Smooth muscle cell (in vitro differentiated cells): ENCODE measurements around the gene CD302. TPM values are rescaled to one million over a fixed set of nuclear protein-coding genes. Genes with fewer than 3 reads are reported as not detected.

Source experiments
- DNase-seq: peaks from one replicate; lab custom pipeline; 2025; ENCODE audit not compliant: unreplicated experiment; lab: John Stamatoyannopoulos, UW
- H2AFZ ChIP-seq: fragments of 200-600 bp; sonication (generic); 2 replicates; pipeline ENCODE4 v1.6.0; 2016; ENCODE audit warnings: antibody characterized with exemption, low read depth, mild to moderate bottlenecking
- H3F3A ChIP-seq: fragments of 200-600 bp; sonication (generic); 2 replicates; pipeline ENCODE4 v1.6.0; 2017; ENCODE audit warnings: antibody characterized with exemption, low read depth
- H3K27ac ChIP-seq: fragments of 200-600 bp; sonication (generic); 2 replicates; pipeline ENCODE4 v1.5.1; 2016; ENCODE audit warnings: low read depth, mild to moderate bottlenecking
- H3K27me3 ChIP-seq: fragments of 200-600 bp; sonication (generic); 2 replicates; pipeline ENCODE4 v1.6.1; 2016; ENCODE audit warnings: low read depth, mild to moderate bottlenecking
- H3K36me3 ChIP-seq: fragments of 200-600 bp; sonication (generic); 2 replicates; pipeline ENCODE4 v1.5.1; 2016; ENCODE audit warnings: low read depth
- H3K4me1 ChIP-seq: fragments of 200-600 bp; sonication (generic); 2 replicates; pipeline ENCODE4 v1.5.1; 2016; ENCODE audit warnings: low read depth
- H3K4me2 ChIP-seq: fragments of 200-600 bp; sonication (generic); 2 replicates; pipeline ENCODE4 v1.6.0; 2016; ENCODE audit warnings: mild to moderate bottlenecking
- H3K4me3 ChIP-seq: fragments of 200-600 bp; sonication (generic); 2 replicates; pipeline ENCODE4 v1.5.1; 2016; ENCODE audit warnings: mild to moderate bottlenecking
- H3K79me2 ChIP-seq: fragments of 200-600 bp; sonication (generic); 2 replicates; pipeline ENCODE4 v1.6.0; 2016; ENCODE audit warnings: low read depth, mild to moderate bottlenecking
- H3K9ac ChIP-seq: fragments of 200-600 bp; sonication (generic); 2 replicates; pipeline ENCODE4 v1.6.0; 2016; ENCODE audit warnings: low read depth
- H3K9me3 ChIP-seq: fragments of 200-600 bp; sonication (generic); replicated peaks from 2 replicates; pipeline ENCODE4 v1.5.1; 2016; ENCODE audit warnings: low read depth
- H4K20me1 ChIP-seq: fragments of 200-600 bp; sonication (generic); 2 replicates; pipeline ENCODE4 v1.6.0; 2016; ENCODE audit warnings: low read depth
- WGBS: methylation state at CpG from one replicate; pipeline ENCODE4 v1.1.7; 2016; ENCODE audit warnings: low lambda C conversion rate; 5-methylcytosine and 5-hydroxymethylcytosine counted together
- polyA plus RNA-seq: library from polyadenylated mRNA; unstranded; fragments of >200 nt; fragmentation: Nextera tagmentation; extraction: Ambion mirVana; gene quantifications from 2 replicates; pipeline ENCODE4 v1.2.1, GENCODE V29; 2016
- total RNA-seq: library from RNA; depleted of rRNA; stranded (reverse); fragments of >200 nt; gene quantifications from 2 replicates; pipeline ENCODE4 v1.2.3, GENCODE V29; 2014
- TF ChIP-seq, protein P1 (sequence below): fragments of 200-600 bp; sonication (generic); IDR thresholded peaks from 2 replicates; pipeline ENCODE4 v1.5.1; 2017; ENCODE audit warnings: borderline replicate concordance, mild to moderate bottlenecking, antibody characterized with exemption; ENCODE audit not compliant: insufficient read depth, poor library complexity, severe bottlenecking

Gene CD302
- total and polyA plus RNA-seq, 2 experiments from 2014 or later, result 1.00 to 2.2 TPM

DNA sequence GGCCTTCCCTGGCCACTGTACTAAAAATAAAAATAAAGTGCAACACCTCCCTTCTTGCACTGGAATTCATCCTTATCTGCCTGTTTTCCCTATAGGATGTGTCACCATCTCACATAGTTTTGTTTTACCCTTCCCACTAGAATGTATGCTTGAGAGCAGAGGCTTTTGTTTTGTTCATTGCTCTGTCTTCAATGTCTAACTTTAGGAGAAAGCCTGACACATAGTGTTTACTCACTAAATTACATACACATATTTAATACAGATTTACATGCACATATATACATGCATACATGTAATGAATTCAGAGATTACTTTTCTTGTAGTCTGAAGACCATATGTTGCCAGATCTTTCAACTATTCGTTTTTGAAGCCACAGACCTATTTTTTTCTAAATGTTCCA, 23.0 kb downstream of the CD302 start:
- no peak overlapping the region for H3K4me3 ChIP-seq
- H2AFZ ChIP-seq, result no peak overlapping the region
- H3K36me3 ChIP-seq, result no peaks in the 10 kb centered on the region
- H3K4me1 ChIP-seq, result no peaks in the 10 kb centered on the region
- DNase-seq, result no peak
- H3F3A ChIP-seq, result peaks cover 10% of the 10 kb centered on the region
- peaks cover 8% of the 10 kb centered on the region for H4K20me1 ChIP-seq
- no peaks in the 10 kb centered on the region for H3K27me3 ChIP-seq
- H3K9ac ChIP-seq, result no peak overlapping the region
- no peaks in the 10 kb centered on the region for H3K9me3 ChIP-seq
- WGBS, result 93% methylated on average over 1 of the region's 1 CpG
- H3K27ac ChIP-seq, result no peak overlapping the region
- TF ChIP-seq, protein P1, sequence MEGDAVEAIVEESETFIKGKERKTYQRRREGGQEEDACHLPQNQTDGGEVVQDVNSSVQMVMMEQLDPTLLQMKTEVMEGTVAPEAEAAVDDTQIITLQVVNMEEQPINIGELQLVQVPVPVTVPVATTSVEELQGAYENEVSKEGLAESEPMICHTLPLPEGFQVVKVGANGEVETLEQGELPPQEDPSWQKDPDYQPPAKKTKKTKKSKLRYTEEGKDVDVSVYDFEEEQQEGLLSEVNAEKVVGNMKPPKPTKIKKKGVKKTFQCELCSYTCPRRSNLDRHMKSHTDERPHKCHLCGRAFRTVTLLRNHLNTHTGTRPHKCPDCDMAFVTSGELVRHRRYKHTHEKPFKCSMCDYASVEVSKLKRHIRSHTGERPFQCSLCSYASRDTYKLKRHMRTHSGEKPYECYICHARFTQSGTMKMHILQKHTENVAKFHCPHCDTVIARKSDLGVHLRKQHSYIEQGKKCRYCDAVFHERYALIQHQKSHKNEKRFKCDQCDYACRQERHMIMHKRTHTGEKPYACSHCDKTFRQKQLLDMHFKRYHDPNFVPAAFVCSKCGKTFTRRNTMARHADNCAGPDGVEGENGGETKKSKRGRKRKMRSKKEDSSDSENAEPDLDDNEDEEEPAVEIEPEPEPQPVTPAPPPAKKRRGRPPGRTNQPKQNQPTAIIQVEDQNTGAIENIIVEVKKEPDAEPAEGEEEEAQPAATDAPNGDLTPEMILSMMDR, result no peak
- H3K4me2 ChIP-seq, result no peak overlapping the region
- H3K79me2 ChIP-seq, result no peaks in the 10 kb centered on the region

DNA sequence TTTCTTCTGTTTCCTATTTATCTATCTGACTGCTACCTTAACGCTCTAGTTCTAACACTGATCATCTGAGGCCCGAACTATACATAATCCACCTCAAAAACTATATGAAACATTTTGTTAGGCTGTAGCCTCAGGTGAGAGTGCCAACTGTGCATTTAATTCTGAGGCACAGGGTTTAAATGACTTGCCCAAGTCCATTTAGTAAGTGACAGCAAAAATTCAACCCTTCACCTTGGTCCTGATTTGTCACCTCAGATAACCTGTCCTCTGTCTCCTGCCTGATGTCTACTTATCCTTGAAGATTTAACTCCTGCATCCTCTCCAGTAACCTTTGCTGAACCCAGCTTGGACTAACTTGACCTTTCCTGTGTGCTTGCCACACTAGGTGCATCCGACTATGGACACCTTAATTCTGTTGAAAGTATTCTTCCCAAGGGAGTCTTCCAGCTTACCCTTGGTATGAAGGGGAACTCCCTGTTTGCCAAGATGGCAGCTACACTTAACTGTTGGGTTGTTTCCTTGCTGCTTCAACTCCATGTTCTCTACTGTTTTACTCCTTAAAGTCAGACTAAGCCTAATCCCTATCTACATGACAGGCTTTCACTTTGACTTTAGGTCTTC, 23.5 kb downstream of the CD302 start:
- no peak overlapping the region for H3K4me2 ChIP-seq
- TF ChIP-seq, protein P1, result no peak
- H3K27ac ChIP-seq, result peak overlapping the region; percentile 33
- no peak overlapping the region for H3K4me3 ChIP-seq
- peaks cover 8% of the 10 kb centered on the region for H4K20me1 ChIP-seq
- no peaks in the 10 kb centered on the region for H3K4me1 ChIP-seq
- no peak for DNase-seq
- 67% methylated on average over 3 of the region's 3 CpGs for WGBS
- H2AFZ ChIP-seq, result no peak overlapping the region
- H3K36me3 ChIP-seq, result no peaks in the 10 kb centered on the region
- no peak overlapping the region for H3K9ac ChIP-seq
- peaks cover 5% of the 10 kb centered on the region for H3F3A ChIP-seq
- no peaks in the 10 kb centered on the region for H3K79me2 ChIP-seq
- no peaks in the 10 kb centered on the region for H3K9me3 ChIP-seq
- no peaks in the 10 kb centered on the region for H3K27me3 ChIP-seq

DNA sequence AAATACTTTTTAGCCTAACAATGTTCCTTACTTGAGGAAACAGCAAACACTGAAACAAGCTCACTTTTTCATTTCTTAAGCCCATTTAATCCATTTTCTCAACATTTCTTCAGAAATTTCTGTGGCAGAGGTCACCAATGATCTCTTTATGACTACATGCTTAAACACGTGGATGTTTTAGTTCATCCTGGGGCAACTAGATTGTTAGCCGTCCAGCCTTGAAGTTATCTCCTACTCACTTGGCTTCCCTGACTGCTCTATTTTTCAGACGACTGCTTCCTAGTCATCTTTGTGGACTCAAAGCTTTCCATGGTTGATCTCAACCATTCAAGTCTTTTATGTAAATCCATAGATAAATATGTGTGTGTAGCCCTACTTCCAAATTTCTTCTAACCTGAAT, 24.1 kb downstream of the CD302 start:
- Histone ChIP-seq H3K4me1 (no peaks in the 10 kb centered on the region), H4K20me1 (peaks cover 8% of the 10 kb centered on the region), H3K27ac (peak overlapping the region; percentile 33), H3K9me3 (no peaks in the 10 kb centered on the region), H3K27me3 (no peaks in the 10 kb centered on the region), H3K79me2 (no peaks in the 10 kb centered on the region), H3F3A (peaks cover 4% of the 10 kb centered on the region), H2AFZ (no peak overlapping the region), H3K36me3 (no peaks in the 10 kb centered on the region), H3K4me2 (no peak overlapping the region), H3K9ac (no peak overlapping the region), H3K4me3 (no peak overlapping the region)
- TF ChIP-seq, protein P1, result no peak
- DNase-seq, result no peak
- WGBS, result 74% methylated on average over 3 of the region's 3 CpGs

DNA sequence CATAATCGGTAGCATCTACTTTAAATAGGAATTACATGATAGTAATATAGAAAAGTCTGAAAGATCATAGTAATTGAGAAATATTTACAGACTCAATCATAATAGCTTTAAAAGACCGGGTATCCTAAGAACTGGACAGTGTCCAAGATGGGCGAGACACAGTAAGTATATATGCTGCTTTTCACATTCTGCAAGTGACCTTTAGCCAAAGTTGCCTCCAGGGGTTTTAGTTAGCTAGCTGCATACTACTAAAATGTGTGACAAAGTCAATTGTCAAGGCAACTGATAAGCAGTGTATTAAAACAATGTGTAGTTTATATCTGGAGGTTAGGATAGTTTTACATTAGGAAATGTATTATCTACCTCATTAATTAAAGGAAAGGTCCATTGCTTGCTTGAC, 24.6 kb downstream of the CD302 start:
- no peak for DNase-seq
- Histone ChIP-seq H3K4me2 (no peak overlapping the region), H3K4me1 (no peaks in the 10 kb centered on the region), H2AFZ (no peak overlapping the region), H4K20me1 (peaks cover 9% of the 10 kb centered on the region), H3K36me3 (no peaks in the 10 kb centered on the region), H3K4me3 (no peak overlapping the region), H3K27me3 (no peaks in the 10 kb centered on the region), H3K9ac (no peak overlapping the region), H3K79me2 (no peaks in the 10 kb centered on the region), H3K9me3 (no peaks in the 10 kb centered on the region), H3F3A (peaks cover 4% of the 10 kb centered on the region), H3K27ac (peak overlapping the region; percentile 33)
- WGBS, result 93% methylated on average over 3 of the region's 3 CpGs
- TF ChIP-seq, protein P1, result no peak
